NB4 (cell line): ENCODE data around the gene TLR8.
A peak's percentile ranks its signal among the peaks of the same experiment; 100 is the strongest.
"Not testable (repeated sequence)": the region's sequence is repeated elsewhere in the genome, so short reads cannot be mapped to it uniquely, and the experiment has no call there.

ENCODE experiments used
- DNase-seq: peaks from one replicate; pipeline ENCODE4 v3.0.0; 2010; ENCODE audit warnings: low read depth
- H3K4me3 ChIP-seq: one replicate; pipeline ENCODE4 v1.5.1; 2011; ENCODE audit warnings: mild to moderate bottlenecking, low read depth, low read length, moderate library complexity
- MAX ChIP-seq: IDR thresholded peaks from 2 replicates; pipeline ENCODE4 v1.6.1; 2011; ENCODE audit warnings: low read depth, low read length
- MYC ChIP-seq: IDR thresholded peaks from 2 replicates; pipeline ENCODE4 v1.6.1; 2011; ENCODE audit warnings: low read depth, low read length
- POLR2A ChIP-seq: IDR thresholded peaks from 2 replicates; pipeline ENCODE4 v1.6.1; 2011; ENCODE audit warnings: mild to moderate bottlenecking; ENCODE audit not compliant: insufficient read length; ENCODE audit errors: extremely low read depth
- TF ChIP-seq, protein P1 (sequence below): IDR thresholded peaks from one replicate; pipeline ENCODE4 v1.5.1; 2012; ENCODE audit warnings: low read depth, low read length

Gene TLR8

GRCh38 chrX:12961196-12961718, 54.8 kb downstream of the TLR8 start:
- no peak for DNase-seq
- TF ChIP-seq, protein P1, sequence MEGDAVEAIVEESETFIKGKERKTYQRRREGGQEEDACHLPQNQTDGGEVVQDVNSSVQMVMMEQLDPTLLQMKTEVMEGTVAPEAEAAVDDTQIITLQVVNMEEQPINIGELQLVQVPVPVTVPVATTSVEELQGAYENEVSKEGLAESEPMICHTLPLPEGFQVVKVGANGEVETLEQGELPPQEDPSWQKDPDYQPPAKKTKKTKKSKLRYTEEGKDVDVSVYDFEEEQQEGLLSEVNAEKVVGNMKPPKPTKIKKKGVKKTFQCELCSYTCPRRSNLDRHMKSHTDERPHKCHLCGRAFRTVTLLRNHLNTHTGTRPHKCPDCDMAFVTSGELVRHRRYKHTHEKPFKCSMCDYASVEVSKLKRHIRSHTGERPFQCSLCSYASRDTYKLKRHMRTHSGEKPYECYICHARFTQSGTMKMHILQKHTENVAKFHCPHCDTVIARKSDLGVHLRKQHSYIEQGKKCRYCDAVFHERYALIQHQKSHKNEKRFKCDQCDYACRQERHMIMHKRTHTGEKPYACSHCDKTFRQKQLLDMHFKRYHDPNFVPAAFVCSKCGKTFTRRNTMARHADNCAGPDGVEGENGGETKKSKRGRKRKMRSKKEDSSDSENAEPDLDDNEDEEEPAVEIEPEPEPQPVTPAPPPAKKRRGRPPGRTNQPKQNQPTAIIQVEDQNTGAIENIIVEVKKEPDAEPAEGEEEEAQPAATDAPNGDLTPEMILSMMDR, result no peak
- TF ChIP-seq MYC, result no peak
- no peak for TF ChIP-seq POLR2A
- no peak for TF ChIP-seq MAX
- no peak overlapping the region for H3K4me3 ChIP-seq

DNA sequence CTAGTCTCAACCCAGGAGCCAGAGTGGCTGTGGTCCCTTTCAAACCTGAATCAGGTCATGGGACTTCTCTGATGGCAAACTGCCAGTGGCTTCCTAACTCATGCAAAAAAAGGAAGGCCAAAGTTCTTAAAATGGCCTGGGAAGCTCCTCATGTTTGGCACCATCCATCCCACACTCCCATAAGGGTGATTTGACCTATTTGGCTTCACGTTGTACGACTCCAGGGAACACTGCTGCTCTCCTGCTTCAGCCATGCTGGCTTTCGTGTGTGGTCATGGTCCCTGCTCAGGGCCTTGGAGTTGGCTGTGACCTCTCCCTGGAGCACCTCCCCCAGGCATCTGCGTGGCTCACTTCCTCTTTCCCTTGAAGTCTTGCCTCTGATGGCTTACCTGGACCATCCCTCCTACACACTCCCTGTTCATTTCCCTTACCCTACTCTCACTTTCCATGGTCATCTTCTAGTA, 55.7 kb downstream of the TLR8 start:
- no peak for TF ChIP-seq POLR2A
- no peak overlapping the region for H3K4me3 ChIP-seq
- DNase-seq, result no peak

DNA sequence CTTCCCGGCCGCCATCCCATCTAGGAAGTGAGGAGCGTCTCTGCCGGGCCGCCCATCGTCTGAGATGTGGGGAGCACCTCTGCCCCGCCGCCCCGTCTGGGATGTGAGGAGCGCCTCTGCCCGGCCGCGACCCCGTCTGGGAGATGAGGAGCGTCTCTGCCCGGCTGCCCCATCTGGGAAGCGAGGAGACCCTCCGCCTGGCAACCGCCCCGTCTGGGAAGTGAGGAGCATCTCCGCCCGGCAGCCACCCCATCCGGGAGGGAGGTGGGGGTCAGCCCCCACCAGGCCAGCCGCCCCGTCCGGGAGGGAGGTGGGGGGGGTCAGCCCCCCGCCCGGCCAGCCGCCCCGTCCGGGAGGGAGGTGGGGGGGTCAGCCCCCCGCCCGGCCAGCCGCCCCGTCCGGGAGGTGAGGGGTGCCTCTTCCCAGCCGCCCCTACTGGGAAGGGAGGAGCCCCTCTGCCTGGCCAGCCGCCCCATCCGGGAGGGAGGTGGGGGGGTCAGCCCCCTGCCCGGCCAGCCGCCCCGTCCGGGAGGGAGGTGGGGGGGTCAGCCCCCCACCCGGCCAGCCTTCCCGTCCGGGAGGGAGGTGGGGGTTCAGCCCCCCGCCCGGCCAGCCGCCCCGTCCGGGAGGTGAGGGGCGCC, 56.9 kb downstream of the TLR8 start:
- not testable (repeated sequence) for DNase-seq, H3K4me3 ChIP-seq

DNA sequence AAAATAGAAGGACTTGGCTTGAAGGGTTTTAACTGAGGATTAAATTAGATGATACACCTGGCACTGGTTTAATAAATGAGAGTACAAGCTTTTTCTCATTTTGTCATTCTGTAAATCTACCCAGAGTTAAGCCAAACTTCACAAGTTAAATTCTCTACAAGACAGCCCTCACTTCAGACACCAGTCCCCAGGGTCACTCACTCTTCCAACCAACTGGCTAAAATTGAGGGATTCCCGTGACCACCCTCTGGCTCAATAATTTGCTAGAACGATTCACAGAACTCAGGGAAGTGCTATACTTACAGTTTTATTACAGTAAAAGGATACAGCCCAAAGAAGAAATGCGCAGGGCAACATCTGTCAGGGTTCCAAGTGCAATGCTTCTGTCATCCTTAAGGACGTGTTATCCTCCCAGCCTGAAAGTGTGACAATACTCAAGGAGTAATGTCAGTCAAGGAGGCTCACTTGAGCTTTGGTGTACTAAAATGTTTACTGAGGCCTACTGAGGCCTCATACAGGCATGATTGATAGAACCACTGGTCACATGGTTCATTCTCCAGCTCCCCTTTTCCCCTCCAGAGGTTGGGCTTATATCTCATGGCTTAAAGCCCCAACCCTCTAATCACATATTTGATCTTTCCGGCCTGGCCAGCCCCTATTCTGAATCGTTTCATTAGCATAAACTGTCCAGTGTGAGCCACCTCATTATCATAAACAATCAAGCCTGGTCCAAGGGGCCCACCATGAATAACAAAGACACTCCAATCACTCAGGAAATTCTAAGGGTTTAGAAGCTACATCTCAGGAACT, 58.9 kb downstream of the TLR8 start:
- H3K4me3 ChIP-seq, result no peak overlapping the region
- no peak for DNase-seq
- TF ChIP-seq MAX (no peak), MYC (no peak), POLR2A (no peak)
- TF ChIP-seq, protein P1, result no peak

- TF ChIP-seq POLR2A (no peak), MAX (no peak), MYC (no peak)
- TF ChIP-seq, protein P1, result no peak
- no peak overlapping the region for H3K4me3 ChIP-seq
- DNase-seq, result no peak
Measured at GRCh38 chrX:12966151-12966550, 59.7 kb downstream of the TLR8 start.

DNA sequence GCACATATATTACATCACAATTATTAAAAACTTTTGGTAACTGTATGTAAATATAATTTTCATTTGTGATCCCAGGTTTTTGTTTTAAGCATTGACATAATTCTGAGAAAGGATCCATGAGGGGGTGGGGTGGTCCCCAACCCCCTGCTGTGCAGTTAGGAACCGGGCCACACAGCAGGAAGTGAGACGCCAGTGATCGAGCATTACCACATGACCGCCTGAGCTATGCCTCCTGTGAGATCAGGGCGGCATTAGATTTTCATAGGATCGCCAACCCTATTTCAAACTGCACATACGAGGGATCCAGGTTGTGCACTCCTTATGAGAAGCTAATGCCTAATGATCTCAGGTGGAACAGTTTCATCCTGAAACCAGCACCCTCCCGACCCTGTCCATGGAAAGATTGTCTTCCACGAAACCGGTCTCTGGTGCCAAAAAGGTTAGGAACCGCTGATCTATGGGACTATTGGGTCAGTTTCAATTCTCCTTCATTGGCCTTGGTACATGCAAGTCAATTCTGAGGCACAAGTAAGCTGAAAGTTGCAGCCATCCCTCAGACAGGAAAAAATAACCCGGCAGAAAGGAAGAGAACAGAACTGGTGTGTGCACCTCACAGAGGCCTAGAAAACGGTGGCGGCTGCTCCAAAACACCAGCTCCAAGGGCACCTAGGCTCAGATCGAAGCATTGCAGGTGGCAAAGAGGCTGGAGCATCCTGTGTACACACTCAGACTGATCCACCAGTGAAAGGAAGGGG, 61.5 kb downstream of the TLR8 start:
- H3K4me3 ChIP-seq, result no peak overlapping the region
- TF ChIP-seq, protein P1, result no peak
- no peak for TF ChIP-seq POLR2A
- TF ChIP-seq MYC, result no peak
- no peak for TF ChIP-seq MAX
- DNase-seq, result peak; percentile 39
